Stimulated activated CD8-positive, alpha-beta memory T cell treated with anti-CD3 and anti-CD28 coated beads, Interleukin-12 subunit alpha, Interleukin-12 subunit beta, amount 100 ng/mL, for 1 hour (primary cell): ENCODE data around the gene TRIM31.
"Not testable (repeated sequence)": the region's sequence is repeated elsewhere in the genome, so short reads cannot be mapped to it uniquely, and the experiment has no call there.

Experiments
- DNase-seq: peaks from one replicate; pipeline ENCODE4 v3.0.0-alpha.2; 2020; ENCODE audit warnings: low read depth

TRIM31 gene

GRCh38 chr6:30149234-30149633, 36.3 kb upstream of the TRIM31 start:
- no peak for DNase-seq

GRCh38 chr6:30147096-30147495, 34.2 kb upstream of the TRIM31 start:
- DNase-seq: no peak

GRCh38 chr6:30145818-30146217, 32.9 kb upstream of the TRIM31 start:
- DNase-seq: no peak

GRCh38 chr6:30144811-30145210, 31.9 kb upstream of the TRIM31 start:
- DNase-seq: no peak

- DNase-seq: no peak
Observed at GRCh38 chr6:30143780-30144179, 30.9 kb upstream of the TRIM31 start.

GRCh38 chr6:30142665-30143064, 29.8 kb upstream of the TRIM31 start:
- DNase-seq: no peak

GRCh38 chr6:30140240-30140639, 27.4 kb upstream of the TRIM31 start:
- DNase-seq: not testable (repeated sequence)

- no peak for DNase-seq
Observed at GRCh38 chr6:30136570-30137286, 23.8 kb upstream of the TRIM31 start.

GRCh38 chr6:30135757-30136156, 22.9 kb upstream of the TRIM31 start, which contains the start of gene TRIM40:
TRIM40 (plus strand) TSS chr6:30136140; CDS start chr6:30137037, 897 bp downstream.
- DNase-seq: no peak

- DNase-seq: no peak
Observed at GRCh38 chr6:30135147-30135546, 22.3 kb upstream of the TRIM31 start.

- DNase-seq: no peak
Observed at GRCh38 chr6:30131947-30132497, 19.1 kb upstream of the TRIM31 start.

GRCh38 chr6:30130887-30131862, 18.3 kb upstream of the TRIM31 start:
- peak; percentile 57 for DNase-seq

GRCh38 chr6:30130179-30130679, 17.3 kb upstream of the TRIM31 start:
- DNase-seq: no peak

GRCh38 chr6:30129265-30130178, 16.6 kb upstream of the TRIM31 start:
- no peak for DNase-seq

- no peak for DNase-seq
Observed at GRCh38 chr6:30127238-30128093, 14.6 kb upstream of the TRIM31 start.

- no peak for DNase-seq
Observed at GRCh38 chr6:30122515-30122914, 9.6 kb upstream of the TRIM31 start.

- DNase-seq: no peak
Observed at GRCh38 chr6:30121446-30122366, 8.8 kb upstream of the TRIM31 start.

GRCh38 chr6:30118691-30119090, 5.8 kb upstream of the TRIM31 start:
- DNase-seq: not testable (repeated sequence)

GRCh38 chr6:30116724-30117123, 3.8 kb upstream of the TRIM31 start:
- DNase-seq: no peak
